CD8-positive, alpha-beta memory T cell (primary cell): ENCODE results near the gene MMP13. TPM values are rescaled to one million over a fixed set of nuclear protein-coding genes. Genes with fewer than 3 reads are reported as not detected.

Experiments used
- CTCF ChIA-PET: fragments of 350-600 bp; sonication (Branson Sonifier 250); formaldehyde crosslinking; loops from one replicate; lab custom pipeline; 2021; ENCODE audit warnings: antibody characterized with exemption; lab: Charles Lee
- POLR2A ChIA-PET: fragments of 350-600 bp; sonication (Branson Sonifier 250); formaldehyde crosslinking; loops from one replicate; lab custom pipeline; 2021; ENCODE audit warnings: antibody characterized with exemption; lab: Charles Lee
- DNase-seq, 5 donors: peaks; one replicate each; pipeline versions ENCODE4 v3.0.0 to v3.0.0-alpha.2; 2020 to 2022; ENCODE audit warnings: mixed read lengths in 1 of 5
- H3K27ac ChIP-seq: one replicate; pipeline ENCODE4 v1.7.0; 2013; ENCODE audit warnings: low read depth, mild to moderate bottlenecking, low read length, moderate library complexity
- H3K27me3 ChIP-seq: 2 replicates; pipeline ENCODE4 v1.7.0; 2013; ENCODE audit warnings: low read length, mild to moderate bottlenecking; ENCODE audit not compliant: insufficient read depth, poor library complexity, severe bottlenecking
- H3K36me3 ChIP-seq: 2 replicates; pipeline ENCODE4 v1.7.0; 2013; ENCODE audit warnings: mild to moderate bottlenecking, low read length, moderate library complexity; ENCODE audit not compliant: insufficient read depth
- H3K4me1 ChIP-seq: 2 replicates; pipeline ENCODE4 v1.7.0; 2013; ENCODE audit warnings: mild to moderate bottlenecking, low read length, moderate library complexity; ENCODE audit not compliant: insufficient read depth
- H3K4me3 ChIP-seq: 2 replicates; pipeline ENCODE4 v1.7.0; 2013; ENCODE audit warnings: mild to moderate bottlenecking, low read length
- H3K9me3 ChIP-seq: 2 replicates; pipeline ENCODE4 v1.7.0; 2013; ENCODE audit warnings: mild to moderate bottlenecking, low read length
- H3K27ac Mint-ChIP-seq, 8 donors: one replicate each; pipeline ENCODE4 v1.8.0; 2020 to 2021; ENCODE audit warnings: mixed read lengths in 8 of 8, mild to moderate bottlenecking in 6 of 8, inconsistent platforms in 3 of 8, moderate library complexity in 3 of 8
- H3K27me3 Mint-ChIP-seq, 2 donors: one replicate each; pipeline ENCODE4 v1.8.0; 2020 to 2021; ENCODE audit warnings: mixed read lengths in 2 of 2, mild to moderate bottlenecking in 1 of 2, moderate library complexity in 1 of 2
- H3K36me3 Mint-ChIP-seq, 3 donors: one replicate each; pipeline ENCODE4 v1.8.0; 2020 to 2021; ENCODE audit warnings: mixed read lengths in 3 of 3, inconsistent platforms in 1 of 3, mild to moderate bottlenecking in 1 of 3
- H3K4me1 Mint-ChIP-seq, 3 donors: one replicate each; pipeline ENCODE4 v1.8.0; 2020 to 2021; ENCODE audit warnings: mixed read lengths in 3 of 3, inconsistent platforms in 1 of 3, mild to moderate bottlenecking in 1 of 3
- H3K4me3 Mint-ChIP-seq, 7 donors: one replicate each; pipeline ENCODE4 v1.8.0; 2020 to 2021; ENCODE audit warnings: mixed read lengths in 7 of 7, mild to moderate bottlenecking in 6 of 7, moderate library complexity in 4 of 7, inconsistent platforms in 2 of 7
- H3K9me3 Mint-ChIP-seq, 5 donors: one replicate each; pipeline ENCODE4 v1.8.0; 2020 to 2022; ENCODE audit warnings: mixed read lengths in 5 of 5, mild to moderate bottlenecking in 3 of 5, moderate library complexity in 2 of 5, inconsistent platforms in 1 of 5
- polyA plus RNA-seq: library from polyadenylated mRNA; unstranded; fragments of 300-500 nt; fragmentation: Illumina TruSeq; gene quantifications from one replicate; pipeline ENCODE4 v1.2.3, GENCODE V29; 2021
- total RNA-seq, 2 experiments: library from RNA; stranded (reverse); gene quantifications; one replicate each; pipeline ENCODE4 v1.2.3, GENCODE V29; 2021

Gene MMP13
- total and polyA plus RNA-seq, 3 experiments from 2014 or later, result not detected

- no peaks in the 10 kb centered on the region for H3K36me3 ChIP-seq
- no peaks in the 10 kb centered on the region for H3K36me3 Mint-ChIP-seq
- no peak overlapping the region for H3K27ac Mint-ChIP-seq
- H3K27ac ChIP-seq, result no peak overlapping the region
- H3K9me3 ChIP-seq, result no peaks in the 10 kb centered on the region
- CTCF ChIA-PET, result no interaction called here
- no peaks in the 10 kb centered on the region for H3K27me3 ChIP-seq
- no peaks in the 10 kb centered on the region for H3K9me3 Mint-ChIP-seq
- no peak overlapping the region for H3K4me3 ChIP-seq
- DNase-seq, result no peak
- H3K27me3 Mint-ChIP-seq, result peaks cover 9 to 14% of the 10 kb centered on the region in 2 donors
- no peaks in the 10 kb centered on the region for H3K4me1 Mint-ChIP-seq
- no peak overlapping the region for H3K4me3 Mint-ChIP-seq
- POLR2A ChIA-PET, result no interaction called here
- no peaks in the 10 kb centered on the region for H3K4me1 ChIP-seq
These were observed 29.0 kb downstream of the MMP13 start for GRCh38 chr11:102926517-102926916.

GRCh38 chr11:102925988-102926387 is 29.5 kb downstream of the MMP13 start:
- Mint-ChIP-seq H3K4me3 (no peak overlapping the region), H3K4me1 (no peaks in the 10 kb centered on the region), H3K27ac (no peak overlapping the region), H3K36me3 (no peaks in the 10 kb centered on the region), H3K27me3 (peaks cover 10 to 12% of the 10 kb centered on the region in 2 donors), H3K9me3 (no peaks in the 10 kb centered on the region)
- Histone ChIP-seq H3K27me3 (no peaks in the 10 kb centered on the region), H3K4me1 (no peaks in the 10 kb centered on the region), H3K9me3 (no peaks in the 10 kb centered on the region), H3K4me3 (no peak overlapping the region), H3K36me3 (no peaks in the 10 kb centered on the region), H3K27ac (no peak overlapping the region)
- DNase-seq, result no peak
- ChIA-PET POLR2A (no interaction called here), CTCF (no interaction called here)

DNA sequence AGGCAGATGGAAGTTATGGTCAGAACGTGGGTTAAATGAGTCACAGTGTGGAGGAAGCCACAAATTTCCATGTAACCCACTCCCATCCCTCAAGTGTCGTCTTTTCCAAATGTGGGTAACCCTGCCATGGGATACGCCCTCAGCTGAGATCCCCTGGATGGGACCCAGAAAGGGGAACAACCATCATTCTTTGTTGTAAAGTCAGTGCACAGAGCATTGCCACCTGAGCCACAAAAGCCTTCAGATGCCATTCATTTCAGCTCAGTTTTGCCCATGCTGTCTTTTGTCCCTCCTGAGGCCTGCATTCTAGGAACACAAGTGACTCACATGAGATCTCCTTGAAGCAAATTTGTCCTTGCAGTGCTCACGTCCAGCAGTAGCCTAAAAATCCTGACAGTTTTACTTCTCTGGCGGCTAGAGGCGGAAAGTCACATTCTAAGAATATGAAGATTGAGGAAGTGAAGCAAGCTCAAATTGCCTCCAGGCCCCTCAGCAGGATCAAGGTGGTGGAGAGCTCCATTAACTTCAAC is 30.6 kb downstream of the MMP13 start:
- Histone ChIP-seq H3K4me1 (no peaks in the 10 kb centered on the region), H3K9me3 (no peaks in the 10 kb centered on the region), H3K27ac (no peak overlapping the region), H3K27me3 (no peaks in the 10 kb centered on the region), H3K4me3 (no peak overlapping the region), H3K36me3 (no peaks in the 10 kb centered on the region)
- Mint-ChIP-seq H3K36me3 (no peaks in the 10 kb centered on the region), H3K4me1 (peaks cover 4 to 5% (median 5%) of the 10 kb centered on the region in 3 donors), H3K27ac (no peak overlapping the region), H3K9me3 (no peaks in the 10 kb centered on the region), H3K4me3 (no peak overlapping the region), H3K27me3 (peaks cover 7 to 16% of the 10 kb centered on the region in 2 donors)
- DNase-seq, result no peak
- ChIA-PET POLR2A (no interaction called here), CTCF (no interaction called here)

GRCh38 chr11:102921587-102922220 is 33.8 kb downstream of the MMP13 start:
- peaks cover 13 to 17% of the 10 kb centered on the region in 2 donors for H3K27me3 Mint-ChIP-seq
- Histone ChIP-seq H3K4me3 (no peak overlapping the region), H3K36me3 (no peaks in the 10 kb centered on the region), H3K9me3 (no peaks in the 10 kb centered on the region), H3K27me3 (no peaks in the 10 kb centered on the region), H3K27ac (no peak overlapping the region), H3K4me1 (no peaks in the 10 kb centered on the region)
- POLR2A ChIA-PET, result no interaction called here
- no peaks in the 10 kb centered on the region for H3K9me3 Mint-ChIP-seq
- H3K27ac Mint-ChIP-seq, result no peak overlapping the region
- H3K4me3 Mint-ChIP-seq, result no peak overlapping the region
- CTCF ChIA-PET, result no interaction called here
- peaks cover 4 to 6% (median 6%) of the 10 kb centered on the region in 3 donors for H3K4me1 Mint-ChIP-seq
- H3K36me3 Mint-ChIP-seq, result no peaks in the 10 kb centered on the region
- no peak for DNase-seq

GRCh38 chr11:102920118-102920684 is 35.3 kb downstream of the MMP13 start:
- Histone ChIP-seq H3K27me3 (no peaks in the 10 kb centered on the region), H3K4me1 (no peaks in the 10 kb centered on the region), H3K36me3 (no peaks in the 10 kb centered on the region), H3K4me3 (no peak overlapping the region), H3K27ac (no peak overlapping the region), H3K9me3 (no peaks in the 10 kb centered on the region)
- H3K9me3 Mint-ChIP-seq, result no peaks in the 10 kb centered on the region
- no peak overlapping the region for H3K4me3 Mint-ChIP-seq
- H3K4me1 Mint-ChIP-seq, result peaks cover 4 to 6% (median 6%) of the 10 kb centered on the region in 3 donors
- ChIA-PET POLR2A (no interaction called here), CTCF (no interaction called here)
- H3K27me3 Mint-ChIP-seq, result peaks cover 14 to 22% of the 10 kb centered on the region in 2 donors
- H3K36me3 Mint-ChIP-seq, result no peaks in the 10 kb centered on the region
- no peak for DNase-seq
- no peak overlapping the region for H3K27ac Mint-ChIP-seq

GRCh38 chr11:102915044-102915375 is 40.5 kb downstream of the MMP13 start:
- Histone ChIP-seq H3K9me3 (no peaks in the 10 kb centered on the region), H3K27ac (no peak overlapping the region), H3K4me1 (no peaks in the 10 kb centered on the region), H3K4me3 (no peak overlapping the region), H3K27me3 (no peaks in the 10 kb centered on the region), H3K36me3 (no peaks in the 10 kb centered on the region)
- ChIA-PET CTCF (no interaction called here), POLR2A (no interaction called here)
- Mint-ChIP-seq H3K9me3 (no peaks in the 10 kb centered on the region), H3K4me1 (peaks cover under 1 to 2% (median 2%) of the 10 kb centered on the region in 3 donors), H3K36me3 (no peaks in the 10 kb centered on the region), H3K4me3 (no peak overlapping the region), H3K27ac (no peak overlapping the region), H3K27me3 (peaks cover 7 to 10% of the 10 kb centered on the region in 2 donors)
- no peak for DNase-seq

DNA sequence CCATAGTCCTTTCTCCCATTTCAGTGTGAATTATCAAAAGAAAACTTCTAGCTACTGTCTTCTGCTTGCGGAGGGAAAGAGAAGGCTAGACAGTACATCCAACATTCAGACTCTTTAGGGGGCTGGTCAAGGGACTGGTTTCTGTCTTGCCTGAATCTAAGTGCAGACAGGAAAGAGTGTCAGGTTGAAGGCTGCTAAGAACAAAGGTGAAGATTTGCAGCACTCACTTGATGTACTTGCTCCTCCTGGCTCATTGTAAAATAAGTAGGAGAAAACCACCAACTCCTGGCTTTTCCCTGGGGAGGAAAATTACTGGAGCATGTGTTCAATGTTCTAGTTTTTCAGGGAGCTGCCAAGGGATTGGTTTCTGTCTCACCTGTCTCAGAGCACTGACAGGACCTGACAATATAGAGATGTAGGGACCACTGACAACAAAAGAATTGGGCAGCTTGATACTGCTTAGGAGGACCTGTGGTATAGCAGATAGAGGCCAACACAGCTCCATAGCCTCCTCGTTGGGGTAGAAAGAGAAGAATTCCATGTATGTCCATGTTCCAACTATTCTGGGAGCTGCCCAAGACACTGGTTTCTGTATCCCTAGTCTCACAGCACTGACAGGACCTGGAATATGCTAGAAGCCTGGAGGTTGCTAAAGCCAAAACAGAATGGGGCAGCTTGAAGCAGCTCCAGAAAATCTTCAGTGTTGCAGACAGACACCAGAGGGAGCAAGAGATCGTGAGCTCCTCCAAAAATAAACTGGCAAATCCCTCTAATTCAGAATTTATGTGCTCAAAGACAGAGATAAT is 41.1 kb downstream of the MMP13 start:
- Mint-ChIP-seq H3K27me3 (peaks cover 7 to 9% of the 10 kb centered on the region in 2 donors), H3K4me3 (no peak overlapping the region), H3K27ac (no peak overlapping the region), H3K9me3 (peaks cover 0 to under 1% (median 0%) of the 10 kb centered on the region in 5 donors), H3K4me1 (no peaks in the 10 kb centered on the region), H3K36me3 (peaks cover 0 to under 1% (median 0%) of the 10 kb centered on the region in 3 donors)
- no peaks in the 10 kb centered on the region for H3K36me3 ChIP-seq
- no peaks in the 10 kb centered on the region for H3K9me3 ChIP-seq
- H3K4me1 ChIP-seq, result no peaks in the 10 kb centered on the region
- DNase-seq, result no peak
- POLR2A ChIA-PET, result no interaction called here
- H3K27ac ChIP-seq, result no peak overlapping the region
- no peaks in the 10 kb centered on the region for H3K27me3 ChIP-seq
- no peak overlapping the region for H3K4me3 ChIP-seq
- CTCF ChIA-PET, result no interaction called here

GRCh38 chr11:102912482-102912830 is 43.1 kb downstream of the MMP13 start:
- H3K27ac Mint-ChIP-seq, result no peak overlapping the region
- Histone ChIP-seq H3K4me3 (no peak overlapping the region), H3K9me3 (no peaks in the 10 kb centered on the region), H3K27me3 (no peaks in the 10 kb centered on the region), H3K4me1 (no peaks in the 10 kb centered on the region), H3K27ac (no peak overlapping the region), H3K36me3 (no peaks in the 10 kb centered on the region)
- H3K9me3 Mint-ChIP-seq, result peaks cover 0 to 3% (median 0%) of the 10 kb centered on the region in 5 donors
- CTCF ChIA-PET, result no interaction called here
- POLR2A ChIA-PET, result no interaction called here
- peaks cover 11 to 19% of the 10 kb centered on the region in 2 donors for H3K27me3 Mint-ChIP-seq
- no peaks in the 10 kb centered on the region for H3K4me1 Mint-ChIP-seq
- H3K4me3 Mint-ChIP-seq, result no peak overlapping the region
- H3K36me3 Mint-ChIP-seq, result peaks cover 0 to 2% (median 0%) of the 10 kb centered on the region in 3 donors
- DNase-seq, result no peak
